Glutamatergic neuron (in vitro differentiated cells): ENCODE data around the gene RBM20. TPM values are rescaled to one million over a fixed set of nuclear protein-coding genes. Genes with fewer than 3 reads are reported as not detected.

Source experiments
- DNase-seq: peaks from one replicate; pipeline ENCODE4 v3.0.0; 2022
- H3K27ac Mint-ChIP-seq: one replicate; pipeline ENCODE4 v1.8.0; 2020; ENCODE audit warnings: mild to moderate bottlenecking, mixed read lengths, inconsistent platforms; ENCODE audit not compliant: unreplicated experiment
- H3K27me3 Mint-ChIP-seq: one replicate; pipeline ENCODE4 v1.8.0; 2020; ENCODE audit warnings: mild to moderate bottlenecking, moderate library complexity, mixed read lengths, inconsistent platforms; ENCODE audit not compliant: unreplicated experiment
- H3K36me3 Mint-ChIP-seq: one replicate; pipeline ENCODE4 v1.8.0; 2020; ENCODE audit warnings: mild to moderate bottlenecking, mixed read lengths, inconsistent platforms; ENCODE audit not compliant: unreplicated experiment
- H3K4me1 Mint-ChIP-seq: one replicate; pipeline ENCODE4 v1.8.0; 2020; ENCODE audit warnings: mild to moderate bottlenecking, low read depth, mixed read lengths, inconsistent platforms; ENCODE audit not compliant: unreplicated experiment
- H3K4me3 Mint-ChIP-seq: one replicate; pipeline ENCODE4 v1.8.0; 2020; ENCODE audit warnings: mild to moderate bottlenecking, mixed read lengths, inconsistent platforms; ENCODE audit not compliant: unreplicated experiment
- H3K9me3 Mint-ChIP-seq: one replicate; pipeline ENCODE4 v1.8.0; 2020; ENCODE audit warnings: mild to moderate bottlenecking, moderate library complexity, mixed read lengths, inconsistent platforms; ENCODE audit not compliant: unreplicated experiment
- total RNA-seq: library from RNA; stranded (reverse); fragmentation: NEBNext Ultra II Directional; extraction: Animal tissue kit (Norgen Biotek cat#: 25700); gene quantifications from one replicate; pipeline ENCODE4 v1.2.1, GENCODE V29; 2021; ENCODE audit not compliant: unreplicated experiment
- TF ChIP-seq, protein P1 (sequence below): fragments of 200-600 bp; sonication (generic); IDR thresholded peaks from one replicate; pipeline ENCODE4 v1.5.0; 2021; ENCODE audit not compliant: partially characterized antibody, unreplicated experiment

RBM20 gene
- total RNA-seq, 1 donor from 2014 or later: 5.8 TPM

DNA sequence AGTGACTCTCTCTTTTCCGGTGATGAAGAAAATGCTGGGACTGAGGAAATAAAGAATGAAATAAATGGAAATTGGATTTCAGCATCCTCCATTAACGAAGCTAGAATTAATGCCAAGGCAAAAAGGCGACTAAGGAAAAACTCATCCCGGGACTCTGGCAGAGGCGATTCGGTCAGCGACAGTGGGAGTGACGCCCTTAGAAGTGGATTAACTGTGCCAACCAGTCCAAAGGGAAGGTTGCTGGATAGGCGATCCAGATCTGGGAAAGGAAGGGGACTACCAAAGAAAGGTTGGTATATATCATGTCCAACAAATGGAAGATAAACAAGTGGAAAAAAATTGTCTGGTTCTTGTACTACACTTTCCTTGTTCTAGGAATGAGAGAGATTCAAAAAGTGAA is 237.1 kb downstream of the RBM20 start:
- H3K36me3 Mint-ChIP-seq: no peaks in the 10 kb centered on the region
- DNase-seq: no peak

DNA sequence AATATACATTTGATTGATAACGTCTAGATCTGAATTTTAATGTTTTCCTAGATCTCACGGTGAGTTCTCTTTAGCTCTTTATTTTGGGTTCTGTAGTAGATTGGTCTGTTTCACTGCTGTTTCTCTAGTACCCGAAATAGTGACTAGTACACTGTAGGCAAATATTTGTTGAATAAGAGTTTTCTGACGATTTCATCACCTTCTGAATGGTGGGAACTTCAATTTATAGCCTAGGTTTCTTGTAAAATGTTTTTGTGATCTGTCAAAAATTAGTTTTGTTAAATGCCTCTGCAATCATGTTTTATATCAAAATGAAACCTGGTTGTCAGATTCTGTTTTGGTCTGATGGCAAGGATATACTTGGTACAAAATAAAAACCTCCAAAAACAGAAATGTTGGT is 237.8 kb downstream of the RBM20 start:
- H3K27ac Mint-ChIP-seq: peak overlapping the region; percentile 4
- H3K4me1 Mint-ChIP-seq: peaks cover 19% of the 10 kb centered on the region
- no peaks in the 10 kb centered on the region for H3K36me3 Mint-ChIP-seq
- no peaks in the 10 kb centered on the region for H3K9me3 Mint-ChIP-seq
- TF ChIP-seq, protein P1, sequence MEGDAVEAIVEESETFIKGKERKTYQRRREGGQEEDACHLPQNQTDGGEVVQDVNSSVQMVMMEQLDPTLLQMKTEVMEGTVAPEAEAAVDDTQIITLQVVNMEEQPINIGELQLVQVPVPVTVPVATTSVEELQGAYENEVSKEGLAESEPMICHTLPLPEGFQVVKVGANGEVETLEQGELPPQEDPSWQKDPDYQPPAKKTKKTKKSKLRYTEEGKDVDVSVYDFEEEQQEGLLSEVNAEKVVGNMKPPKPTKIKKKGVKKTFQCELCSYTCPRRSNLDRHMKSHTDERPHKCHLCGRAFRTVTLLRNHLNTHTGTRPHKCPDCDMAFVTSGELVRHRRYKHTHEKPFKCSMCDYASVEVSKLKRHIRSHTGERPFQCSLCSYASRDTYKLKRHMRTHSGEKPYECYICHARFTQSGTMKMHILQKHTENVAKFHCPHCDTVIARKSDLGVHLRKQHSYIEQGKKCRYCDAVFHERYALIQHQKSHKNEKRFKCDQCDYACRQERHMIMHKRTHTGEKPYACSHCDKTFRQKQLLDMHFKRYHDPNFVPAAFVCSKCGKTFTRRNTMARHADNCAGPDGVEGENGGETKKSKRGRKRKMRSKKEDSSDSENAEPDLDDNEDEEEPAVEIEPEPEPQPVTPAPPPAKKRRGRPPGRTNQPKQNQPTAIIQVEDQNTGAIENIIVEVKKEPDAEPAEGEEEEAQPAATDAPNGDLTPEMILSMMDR: no peak
- no peaks in the 10 kb centered on the region for H3K27me3 Mint-ChIP-seq
- H3K4me3 Mint-ChIP-seq: no peak overlapping the region
- DNase-seq: no peak

More for the DNA sequence above, 237.1 kb downstream of the RBM20 start:
- Mint-ChIP-seq H3K4me1 (peaks cover 19% of the 10 kb centered on the region), H3K27ac (no peak overlapping the region), H3K9me3 (no peaks in the 10 kb centered on the region), H3K27me3 (no peaks in the 10 kb centered on the region), H3K4me3 (no peak overlapping the region)
- TF ChIP-seq, protein P1: no peak

DNA sequence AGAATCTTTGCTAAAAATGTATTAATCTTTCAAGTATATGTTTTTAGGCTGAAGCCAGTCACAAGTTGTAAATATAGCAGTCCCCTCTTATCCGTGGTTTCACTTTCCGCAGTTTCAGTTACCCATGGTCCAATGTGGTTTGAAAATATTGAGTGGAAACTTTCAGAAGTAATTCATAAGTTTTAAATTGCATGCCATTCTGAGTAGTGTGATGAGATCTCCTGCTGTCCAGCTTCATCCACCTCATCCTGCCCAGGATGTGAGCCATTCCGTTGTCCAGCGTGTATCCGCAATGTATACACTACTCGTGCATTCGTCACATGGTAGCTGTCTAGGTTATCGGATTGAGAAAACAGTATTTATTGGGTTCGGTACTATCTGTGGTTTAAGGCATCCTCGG is 239.8 kb downstream of the RBM20 start:
- no peaks in the 10 kb centered on the region for H3K36me3 Mint-ChIP-seq
- no peak overlapping the region for H3K4me3 Mint-ChIP-seq
- H3K27ac Mint-ChIP-seq: peak overlapping the region; percentile 59
- no peaks in the 10 kb centered on the region for H3K27me3 Mint-ChIP-seq
- TF ChIP-seq, protein P1: no peak
- H3K9me3 Mint-ChIP-seq: no peaks in the 10 kb centered on the region
- peaks cover 13% of the 10 kb centered on the region for H3K4me1 Mint-ChIP-seq
- no peak for DNase-seq

DNA sequence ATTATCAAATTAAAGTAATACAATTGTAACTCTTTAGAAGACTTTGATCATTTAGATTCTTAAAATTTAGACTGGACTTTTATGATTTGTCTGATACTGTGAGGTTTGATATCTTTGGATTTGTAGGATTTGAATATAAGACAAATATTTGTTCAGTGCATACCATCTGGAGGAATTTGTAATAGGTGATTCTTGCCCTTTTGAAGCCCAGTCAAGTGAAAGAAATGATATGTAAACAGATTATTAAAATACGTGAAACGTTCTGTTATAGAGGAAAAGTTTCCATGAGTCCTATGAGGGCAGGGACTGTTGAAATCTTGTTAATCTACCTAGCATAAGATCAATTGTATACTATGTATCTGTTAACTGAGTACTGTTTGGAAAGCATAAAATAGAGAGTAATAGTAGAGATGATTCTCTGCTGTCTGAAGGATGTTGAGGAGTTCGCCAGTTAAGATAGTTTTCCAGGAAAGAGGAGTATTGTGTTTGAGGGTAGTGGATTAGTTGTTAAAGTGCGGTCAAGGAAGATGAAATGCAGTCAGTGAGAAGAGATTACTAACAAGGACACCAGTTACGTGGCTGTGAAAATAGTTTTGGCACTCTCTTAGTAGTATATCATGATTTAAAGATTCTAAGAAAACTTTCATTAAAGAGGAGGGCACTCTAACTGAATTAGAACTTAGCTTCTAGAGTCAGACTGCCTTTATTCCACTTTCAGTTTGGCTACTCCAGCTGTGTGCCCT is 242.0 kb downstream of the RBM20 start:
- Mint-ChIP-seq H3K27me3 (no peaks in the 10 kb centered on the region), H3K27ac (no peak overlapping the region), H3K4me1 (peaks cover 3% of the 10 kb centered on the region), H3K36me3 (no peaks in the 10 kb centered on the region), H3K9me3 (no peaks in the 10 kb centered on the region), H3K4me3 (no peak overlapping the region)
- TF ChIP-seq, protein P1: no peak
- DNase-seq: no peak

DNA sequence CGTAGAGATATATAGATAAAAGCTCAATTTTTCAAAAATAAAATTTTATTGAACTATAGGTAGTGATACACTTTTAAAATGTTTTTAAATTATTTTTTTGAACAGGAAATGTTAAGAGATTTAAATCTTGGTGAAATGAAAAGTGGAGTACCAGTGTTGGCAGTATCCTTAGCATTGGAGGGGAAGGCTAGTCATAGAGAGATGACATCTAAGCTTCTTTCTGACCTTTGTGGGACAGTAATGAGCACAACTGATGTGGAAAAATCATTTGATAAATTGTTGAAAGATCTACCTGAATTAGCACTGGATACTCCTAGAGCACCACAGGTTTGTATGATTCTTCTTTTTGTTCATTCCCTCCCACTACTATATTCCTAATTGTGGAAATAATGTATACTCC is 243.4 kb downstream of the RBM20 start:
- no peaks in the 10 kb centered on the region for H3K9me3 Mint-ChIP-seq
- H3K4me3 Mint-ChIP-seq: no peak overlapping the region
- DNase-seq: no peak
- H3K27ac Mint-ChIP-seq: no peak overlapping the region
- H3K4me1 Mint-ChIP-seq: no peaks in the 10 kb centered on the region
- TF ChIP-seq, protein P1: no peak
- no peaks in the 10 kb centered on the region for H3K36me3 Mint-ChIP-seq
- H3K27me3 Mint-ChIP-seq: no peaks in the 10 kb centered on the region

Other genes starting within 250 kb of the RBM20 start
- gene DUSP5, start 146.4 kb upstream of the RBM20 start, total RNA-seq: 2.4 TPM
- 53.6 TPM for gene SMC3, start 76.6 kb upstream of the RBM20 start, total RNA-seq
- 149 TPM for gene PDCD4, start 227.6 kb downstream of the RBM20 start, total RNA-seq